GM20000 (cell line): ENCODE data around the gene PYM1.

Source experiments
- DNase-seq: peaks from one replicate; pipeline ENCODE4 v3.0.0; 2012; ENCODE audit warnings: low spot score
- TF ChIP-seq, protein P1 (sequence below): IDR thresholded peaks from 2 replicates; pipeline ENCODE4 v1.5.1; 2012; ENCODE audit warnings: mild to moderate bottlenecking, control low read depth; ENCODE audit errors: extremely low read depth, missing control alignments

The PYM1 gene

DNA sequence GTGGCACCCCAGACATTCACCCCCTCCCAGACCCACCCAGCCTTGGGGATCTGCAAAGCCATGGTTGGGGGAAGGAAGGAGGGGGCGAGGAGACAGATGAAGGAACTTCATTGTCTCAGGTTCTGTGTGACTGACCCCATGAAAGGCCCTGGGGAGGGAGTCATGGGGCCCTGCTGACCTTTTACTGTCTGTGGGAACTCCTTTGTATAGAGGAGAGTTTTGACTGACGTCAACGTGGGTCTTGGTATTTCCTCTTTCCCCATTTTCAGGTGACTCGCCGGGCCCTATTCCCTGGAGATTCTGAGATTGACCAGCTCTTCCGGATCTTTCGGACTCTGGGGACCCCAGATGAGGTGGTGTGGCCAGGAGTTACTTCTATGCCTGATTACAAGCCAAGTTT, 43.1 kb upstream of the PYM1 start:
- DNase-seq: no peak
- TF ChIP-seq, protein P1, sequence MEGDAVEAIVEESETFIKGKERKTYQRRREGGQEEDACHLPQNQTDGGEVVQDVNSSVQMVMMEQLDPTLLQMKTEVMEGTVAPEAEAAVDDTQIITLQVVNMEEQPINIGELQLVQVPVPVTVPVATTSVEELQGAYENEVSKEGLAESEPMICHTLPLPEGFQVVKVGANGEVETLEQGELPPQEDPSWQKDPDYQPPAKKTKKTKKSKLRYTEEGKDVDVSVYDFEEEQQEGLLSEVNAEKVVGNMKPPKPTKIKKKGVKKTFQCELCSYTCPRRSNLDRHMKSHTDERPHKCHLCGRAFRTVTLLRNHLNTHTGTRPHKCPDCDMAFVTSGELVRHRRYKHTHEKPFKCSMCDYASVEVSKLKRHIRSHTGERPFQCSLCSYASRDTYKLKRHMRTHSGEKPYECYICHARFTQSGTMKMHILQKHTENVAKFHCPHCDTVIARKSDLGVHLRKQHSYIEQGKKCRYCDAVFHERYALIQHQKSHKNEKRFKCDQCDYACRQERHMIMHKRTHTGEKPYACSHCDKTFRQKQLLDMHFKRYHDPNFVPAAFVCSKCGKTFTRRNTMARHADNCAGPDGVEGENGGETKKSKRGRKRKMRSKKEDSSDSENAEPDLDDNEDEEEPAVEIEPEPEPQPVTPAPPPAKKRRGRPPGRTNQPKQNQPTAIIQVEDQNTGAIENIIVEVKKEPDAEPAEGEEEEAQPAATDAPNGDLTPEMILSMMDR: no peak

DNA sequence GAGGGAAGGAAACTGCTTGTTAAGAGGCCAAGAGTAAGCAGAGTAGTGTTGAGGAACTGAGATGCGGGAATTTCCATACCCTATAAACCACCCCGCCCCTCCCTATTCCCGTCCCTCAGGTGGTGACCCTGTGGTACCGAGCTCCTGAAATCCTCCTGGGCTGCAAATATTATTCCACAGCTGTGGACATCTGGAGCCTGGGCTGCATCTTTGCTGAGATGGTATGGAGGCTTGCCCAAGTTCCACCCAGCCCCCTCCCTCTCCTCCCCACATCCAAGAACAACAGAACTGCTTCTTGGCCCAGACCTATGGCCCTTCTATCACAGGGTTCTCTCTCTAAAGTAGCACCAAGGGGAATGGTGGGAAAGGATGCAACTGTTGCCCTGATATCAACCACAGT, 41.7 kb upstream of the PYM1 start:
- DNase-seq: no peak
- TF ChIP-seq, protein P1: no peak

DNA sequence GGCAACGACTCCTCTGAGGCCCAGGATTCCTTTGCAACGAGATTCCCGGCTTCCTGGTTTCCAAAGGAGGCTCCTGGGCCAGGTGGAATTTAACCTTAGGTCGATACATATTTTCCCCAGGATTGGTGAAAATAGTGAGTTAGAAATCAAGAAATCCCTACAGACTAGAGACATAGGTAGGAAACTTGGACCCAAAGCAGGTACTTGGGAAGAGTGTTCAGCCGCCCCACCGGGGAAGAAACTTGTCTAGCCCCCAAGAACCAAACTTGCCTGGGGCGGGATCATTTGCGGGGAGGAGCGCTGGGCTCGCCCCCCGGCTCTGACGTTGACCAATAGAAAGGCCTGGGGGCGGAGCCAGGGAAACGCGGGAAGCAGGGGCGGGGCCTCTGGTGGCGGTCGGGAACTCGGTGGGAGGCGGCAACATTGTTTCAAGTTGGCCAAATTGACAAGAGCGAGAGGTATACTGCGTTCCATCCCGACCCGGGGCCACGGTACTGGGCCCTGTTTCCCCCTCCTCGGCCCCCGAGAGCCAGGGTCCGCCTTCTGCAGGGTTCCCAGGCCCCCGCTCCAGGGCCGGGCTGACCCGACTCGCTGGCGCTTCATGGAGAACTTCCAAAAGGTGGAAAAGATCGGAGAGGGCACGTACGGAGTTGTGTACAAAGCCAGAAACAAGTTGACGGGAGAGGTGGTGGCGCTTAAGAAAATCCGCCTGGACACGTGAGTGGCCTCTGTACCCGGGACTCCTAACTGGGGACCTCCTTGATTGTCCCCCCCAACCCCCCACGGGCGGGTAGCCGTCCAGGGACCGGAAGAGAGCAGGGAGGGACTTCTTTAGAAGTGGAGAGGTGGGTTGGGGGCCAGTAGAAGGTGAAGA, 39.0 kb upstream of the PYM1 start, which contains the start of gene CDK2:
Gene CDK2 (plus strand): TSS at position 423 of the 874 bp plus-strand sequence. CDS start 179 bp downstream, at position 602.
- TF ChIP-seq, protein P1: no peak
- peak; percentile 91 for DNase-seq

DNA sequence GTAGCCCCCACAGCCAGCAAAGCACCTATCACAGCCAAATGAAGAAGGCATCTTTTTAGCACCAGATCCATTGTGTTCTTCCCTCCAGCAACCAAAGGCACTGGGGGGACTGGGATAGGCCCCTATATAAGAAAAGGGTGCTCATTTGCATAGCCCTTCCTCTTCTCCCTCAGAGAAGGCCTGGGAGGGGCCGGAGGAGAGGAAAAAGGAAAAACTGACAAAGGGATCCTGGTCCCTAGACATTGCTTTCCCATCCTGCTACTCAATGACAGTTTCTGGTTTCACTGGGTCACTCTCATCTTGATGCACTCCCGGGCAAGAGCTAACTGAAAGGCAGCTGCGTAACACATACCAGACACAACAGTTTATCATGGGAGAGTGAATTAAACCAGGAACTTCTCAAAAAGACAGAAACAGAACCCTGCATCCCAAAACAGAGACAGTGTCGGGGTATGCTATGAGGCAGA, 38.3 kb upstream of the PYM1 start, which contains the start of gene PMEL:
Gene PMEL (minus strand): TSS at position 102 of the 467 bp plus-strand sequence. CDS start 31 bp downstream, at position 71.
- DNase-seq: no peak
- TF ChIP-seq, protein P1: no peak

DNA sequence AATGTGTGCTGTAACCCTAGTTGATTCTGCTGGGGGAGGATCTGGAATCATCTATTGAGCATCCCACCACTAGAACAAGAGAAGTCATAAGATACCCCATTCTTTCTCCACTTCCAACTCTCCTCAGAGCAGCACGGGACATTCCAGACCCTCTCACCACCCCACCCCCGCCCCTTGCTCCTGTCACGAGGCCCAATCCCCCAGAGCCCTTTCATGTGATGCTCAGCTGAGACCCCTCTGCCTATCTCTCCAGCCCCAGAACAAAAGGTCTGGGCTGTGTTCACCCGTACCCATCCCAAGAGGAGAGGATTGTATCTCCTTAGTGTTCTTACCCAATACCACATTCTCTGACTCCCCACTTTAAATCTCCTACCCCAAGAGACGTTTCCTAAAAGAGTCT, 37.5 kb upstream of the PYM1 start:
- TF ChIP-seq, protein P1: no peak
- no peak for DNase-seq

DNA sequence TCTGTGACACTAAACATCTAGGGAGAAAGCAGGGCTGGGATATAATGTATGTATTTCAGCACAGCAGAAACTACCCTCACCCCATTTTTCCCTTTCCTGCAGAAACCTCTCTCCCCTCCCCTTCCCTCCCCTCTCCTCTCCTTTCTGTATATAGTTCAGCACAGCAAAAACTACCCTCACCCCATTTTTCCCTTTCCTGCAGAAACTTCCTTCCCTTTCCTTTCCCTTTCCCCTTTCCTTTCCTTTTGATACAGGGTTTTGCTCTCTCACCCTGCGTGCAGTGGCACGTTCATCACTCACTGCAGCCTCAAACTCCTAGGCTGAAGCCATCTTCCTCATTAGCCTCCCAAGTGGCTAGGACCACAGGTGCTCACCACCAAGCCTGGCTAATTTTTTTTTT, 36.1 kb upstream of the PYM1 start:
- TF ChIP-seq, protein P1: no peak
- DNase-seq: no peak

DNA sequence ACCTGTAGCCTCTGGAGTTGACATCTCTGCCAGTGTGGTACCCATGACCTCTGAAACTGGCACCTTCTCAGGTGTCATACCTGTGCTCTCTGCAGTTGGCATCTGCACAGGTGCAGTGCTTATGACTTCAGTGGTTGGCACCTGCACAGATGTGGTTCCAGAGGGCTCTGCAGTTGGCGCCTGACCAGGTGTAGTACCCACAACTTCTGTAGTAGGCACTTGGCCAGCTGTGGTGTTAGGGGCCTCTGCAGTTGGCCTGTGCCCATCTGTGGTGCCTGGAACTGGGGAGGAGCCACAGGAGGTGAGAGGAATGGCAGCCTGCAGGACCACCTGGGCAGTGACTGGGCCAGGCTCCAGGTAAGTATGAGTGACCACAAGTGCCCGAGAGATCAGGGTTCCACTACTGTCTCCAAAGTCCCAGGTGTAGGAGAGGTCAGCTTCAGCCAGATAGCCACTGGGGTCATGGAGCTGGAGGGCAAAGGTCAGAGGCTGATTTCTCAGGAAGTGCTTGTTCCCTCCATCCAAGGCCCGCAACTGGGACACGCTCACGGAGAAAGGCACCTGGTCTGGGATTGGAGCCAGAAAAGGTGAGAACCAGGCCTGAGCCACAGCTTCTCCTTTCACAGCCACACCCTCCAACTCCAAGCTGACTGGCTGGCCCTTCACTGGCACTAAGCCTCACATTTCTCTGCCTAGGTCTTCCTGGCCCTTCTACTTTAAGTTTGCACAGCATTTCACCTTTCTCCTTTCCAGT, 29.6 kb upstream of the PYM1 start:
- TF ChIP-seq, protein P1: no peak
- no peak for DNase-seq
